Spleen (tissue), 7 donors: ENCODE results near the gene CTNNA2.

Experiments
- CTCF ChIP-seq, 11 experiments: fragments of 200-600 bp in 7 of 11; fragments of 450-650 bp in 4 of 11; sonication (generic) in 4 of 11; IDR thresholded peaks in 8 of 11; conservative IDR thresholded peaks in 3 of 11; 1 replicate in 7 of 11; 2 replicates in 4 of 11; pipeline versions ENCODE4 v1.4.0 to v1.8.0; 2016 to 2021; ENCODE audit warnings: antibody characterized with exemption in 11 of 11, inconsistent platforms in 4 of 11, mild to moderate bottlenecking in 1 of 11
- POLR2AphosphoS5 ChIP-seq, 3 donors: sonication (generic); formaldehyde crosslinking; IDR thresholded peaks; one replicate each; pipeline ENCODE4 v1.5.1; 2017; ENCODE audit warnings: antibody characterized with exemption in 3 of 3
- donor health status: DM: no; HTN: no; CAD: no; lungs with moderate emphysema.
- donor health status: DM: no; HTN: no; CAD: no.
- donor health status: DM: no; HTN: no; CAD: no.

DNA sequence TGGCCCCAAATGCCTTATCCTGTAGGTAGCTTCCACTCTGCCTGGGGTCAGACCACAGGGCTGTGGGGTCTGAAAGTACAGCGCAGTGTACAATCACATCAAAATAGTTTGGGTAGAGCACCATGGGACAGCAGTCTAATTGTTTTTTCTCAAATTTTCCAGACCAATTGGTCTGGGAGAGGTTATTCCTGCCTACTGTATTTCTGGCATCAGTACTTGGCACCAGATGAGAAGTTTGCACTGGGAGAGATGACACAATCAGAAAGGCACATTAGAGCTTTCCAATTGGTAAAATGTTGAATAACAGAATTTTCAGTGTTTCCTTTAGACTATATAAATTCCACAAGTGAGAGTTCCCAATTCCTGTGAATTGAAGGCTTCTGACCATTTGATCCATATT, 822.6 kb downstream of the CTNNA2 start:
- TF ChIP-seq POLR2AphosphoS5 (IDR thresholded peaks at IDR 0.05) (no peak), CTCF (IDR thresholded peaks at IDR 0.05 in 8 of 11, conservative IDR thresholded peaks at IDR 0.05 in 3 of 11) (no peak)
